ENCODE data around the gene CACNG7. TPM values are rescaled to one million over a fixed set of nuclear protein-coding genes. Genes with fewer than 3 reads are reported as not detected.
"Not testable (repeated sequence)": the region's sequence is repeated elsewhere in the genome, so short reads cannot be mapped to it uniquely, and the experiment has no call there.

CACNG7 gene
- total RNA-seq: not detected

DNA sequence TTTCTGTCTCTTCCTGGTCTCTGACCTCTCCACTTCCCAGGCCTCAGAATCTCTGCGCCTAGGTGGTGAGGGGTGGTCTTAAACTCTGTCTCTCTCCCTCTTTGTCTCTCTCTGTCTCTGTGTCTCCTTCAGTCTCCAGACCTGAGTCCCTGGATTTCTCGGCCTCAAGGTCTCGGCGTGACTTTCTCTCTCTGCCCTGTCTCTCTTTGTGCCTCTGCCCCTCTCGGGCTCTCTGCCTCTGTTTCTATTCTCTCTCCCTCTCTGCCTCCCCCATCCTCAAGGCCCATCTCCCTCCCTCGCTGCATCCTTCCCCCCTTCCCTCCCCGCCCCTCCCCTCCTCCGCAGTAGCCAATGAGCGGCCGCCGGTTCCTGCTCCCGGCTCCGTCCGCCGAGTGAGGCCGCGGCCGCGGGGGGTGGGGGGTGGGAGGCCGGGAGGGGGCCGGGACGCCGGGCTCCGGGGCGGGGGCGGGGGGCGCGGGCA, at the start of gene CACNG7:
Gene CACNG7 (plus strand): TSS at position 344 of the 481 bp plus-strand sequence. CDS start 3,554 bp downstream, outside the sequence.
- Mint-ChIP-seq H3K4me1 (ENCODE audit: low read depth) (peaks cover 32% of the 10 kb centered on the region), H3K27me3 (ENCODE audit: low read depth) (peaks cover 82% of the 10 kb centered on the region), H3K36me3 (ENCODE audit: insufficient read depth in 2 of 2) (peaks cover 0 to 2% of the 10 kb centered on the region in 2 donors), H3K27ac (no peak within 1 kb of the TSS), H3K9me3 (no peaks in the 10 kb centered on the region), H3K4me3 (peak within 1 kb of the TSS; percentile 44 to 78)
- DNase-seq (no peak), ATAC-seq (replicated peaks in 1 of 2) (no peak)

DNA sequence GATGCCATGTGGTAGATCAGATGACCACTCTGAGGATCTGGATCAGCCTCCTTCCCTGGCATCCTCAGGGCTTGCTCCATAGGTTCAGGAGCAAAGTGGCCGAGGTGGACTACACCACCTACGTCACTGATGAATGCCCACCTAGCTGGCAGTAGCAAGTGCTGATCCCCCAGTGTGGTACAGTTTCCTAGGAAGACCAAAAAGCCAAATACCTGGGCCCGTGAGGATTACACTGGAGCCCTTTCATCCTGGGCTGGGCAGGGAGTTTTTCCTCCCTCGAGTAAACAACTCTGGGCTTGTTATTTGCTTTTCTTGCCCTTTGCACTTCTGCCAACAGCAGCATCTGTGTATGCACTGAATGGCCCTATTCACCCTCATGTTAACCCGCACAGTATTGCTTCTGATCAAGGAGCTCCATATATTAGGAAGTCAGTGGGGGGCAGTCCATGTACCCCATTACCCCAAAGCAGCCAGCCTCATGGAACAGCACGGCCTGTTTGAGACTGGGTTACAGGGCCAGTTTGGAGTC, 44.7 kb upstream of the CACNG7 start:
- H3K27me3 Mint-ChIP-seq (ENCODE audit: low read depth): no peaks in the 10 kb centered on the region
- H3K4me1 Mint-ChIP-seq (ENCODE audit: low read depth): peaks cover 31% of the 10 kb centered on the region
- ATAC-seq (replicated peaks in 1 of 2): no peak
- peaks cover 1 to 2% of the 10 kb centered on the region in 2 donors for H3K36me3 Mint-ChIP-seq (ENCODE audit: insufficient read depth in 2 of 2)
- no peak overlapping the region for H3K27ac Mint-ChIP-seq
- H3K9me3 Mint-ChIP-seq: no peaks in the 10 kb centered on the region
- no peak overlapping the region for H3K4me3 Mint-ChIP-seq
- no peak for DNase-seq

DNA sequence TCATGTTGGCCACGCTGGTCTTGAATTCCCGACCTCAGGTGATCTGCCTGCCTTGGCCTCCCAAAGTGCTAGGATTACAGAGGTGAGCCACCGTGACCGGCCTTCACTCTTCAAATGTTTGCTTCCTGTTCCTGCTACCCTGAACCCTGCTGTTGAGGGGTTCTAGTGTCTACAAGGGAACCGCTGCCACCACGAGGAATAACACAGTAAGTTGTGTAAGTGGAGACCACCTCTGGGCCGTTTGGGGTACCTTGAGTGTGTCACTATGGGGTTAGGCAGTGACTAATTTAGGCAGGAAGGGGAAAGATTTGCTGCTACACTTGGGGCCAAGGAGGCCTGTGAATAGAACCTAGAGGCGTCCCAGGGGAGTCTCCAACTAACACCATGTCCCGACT, 43.6 kb upstream of the CACNG7 start:
- Mint-ChIP-seq H3K4me1 (ENCODE audit: low read depth) (peaks cover 34% of the 10 kb centered on the region), H3K4me3 (peak overlapping the region; percentile 96), H3K9me3 (no peaks in the 10 kb centered on the region), H3K36me3 (ENCODE audit: insufficient read depth in 2 of 2) (peaks cover 1 to 3% of the 10 kb centered on the region in 2 donors), H3K27me3 (ENCODE audit: low read depth) (no peaks in the 10 kb centered on the region), H3K27ac (no peak overlapping the region)
- DNase-seq (no peak), ATAC-seq (replicated peaks in 1 of 2) (no peak)

DNA sequence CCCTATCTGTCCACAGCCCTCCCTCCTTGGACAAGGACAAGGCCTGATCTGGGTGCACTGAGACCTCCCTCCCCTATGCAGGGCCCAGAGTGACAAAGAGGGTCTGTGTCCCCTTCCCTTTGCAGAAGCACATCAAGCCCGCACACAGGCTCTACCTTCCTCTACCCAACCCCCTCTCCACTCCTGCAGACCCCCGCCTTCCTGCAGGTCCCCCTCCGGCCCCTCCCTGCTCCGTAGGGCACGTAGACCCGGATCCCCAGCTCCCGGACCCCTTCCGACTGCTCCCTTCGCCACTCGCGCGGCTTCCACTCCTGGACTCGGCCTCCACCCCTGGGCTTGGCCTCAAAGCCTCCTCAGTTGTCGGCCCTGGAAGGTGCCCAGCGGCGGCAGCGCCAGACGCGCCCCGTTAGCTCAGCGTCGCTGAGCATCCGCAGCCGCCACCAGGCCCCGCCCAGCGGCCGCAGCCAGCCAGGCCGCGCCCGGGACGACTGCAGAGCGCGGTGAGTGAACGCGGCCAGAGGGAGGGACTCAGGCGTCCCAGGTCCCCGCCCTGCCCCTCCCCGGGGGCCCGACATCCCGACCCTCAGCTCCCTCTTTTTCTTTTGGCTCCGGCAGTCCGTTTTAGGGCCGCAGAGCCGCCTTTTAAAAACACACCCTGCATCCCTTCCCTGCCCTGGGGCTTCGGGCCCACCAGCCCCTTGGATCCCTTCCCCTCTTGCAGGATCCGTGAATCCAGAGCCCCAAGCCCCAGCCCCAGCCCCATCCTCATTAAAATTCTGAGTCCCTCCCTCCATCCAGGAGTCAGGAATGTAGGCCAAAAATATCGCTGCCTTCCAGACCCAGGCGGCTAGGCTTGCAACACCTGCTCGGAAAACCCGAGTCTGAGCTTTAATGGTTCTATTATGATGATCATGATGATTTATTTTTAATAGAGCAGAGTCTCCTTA, 42.9 kb upstream of the CACNG7 start:
- H3K9me3 Mint-ChIP-seq: no peaks in the 10 kb centered on the region
- ATAC-seq (replicated peaks in 1 of 2) (peak; percentile 31 to 45), DNase-seq (peak; percentile 73 to 79)
- H3K27me3 Mint-ChIP-seq (ENCODE audit: low read depth): no peaks in the 10 kb centered on the region
- peaks cover 1 to 4% of the 10 kb centered on the region in 2 donors for H3K36me3 Mint-ChIP-seq (ENCODE audit: insufficient read depth in 2 of 2)
- H3K27ac Mint-ChIP-seq: peak overlapping the region; percentile 66
- peak overlapping the region; percentile 96 for H3K4me3 Mint-ChIP-seq
- peaks cover 40% of the 10 kb centered on the region for H3K4me1 Mint-ChIP-seq (ENCODE audit: low read depth)

GRCh38 chr19:53866865-53867224, 42.2 kb upstream of the CACNG7 start:
- Mint-ChIP-seq H3K27me3 (ENCODE audit: low read depth) (no peaks in the 10 kb centered on the region), H3K4me1 (ENCODE audit: low read depth) (peaks cover 47% of the 10 kb centered on the region), H3K4me3 (peak overlapping the region; percentile 96), H3K36me3 (ENCODE audit: insufficient read depth in 2 of 2) (peaks cover 3 to 4% of the 10 kb centered on the region in 2 donors), H3K9me3 (no peaks in the 10 kb centered on the region), H3K27ac (peak overlapping the region; percentile 39)
- no peak for ATAC-seq (replicated peaks in 1 of 2)
- no peak for DNase-seq

DNA sequence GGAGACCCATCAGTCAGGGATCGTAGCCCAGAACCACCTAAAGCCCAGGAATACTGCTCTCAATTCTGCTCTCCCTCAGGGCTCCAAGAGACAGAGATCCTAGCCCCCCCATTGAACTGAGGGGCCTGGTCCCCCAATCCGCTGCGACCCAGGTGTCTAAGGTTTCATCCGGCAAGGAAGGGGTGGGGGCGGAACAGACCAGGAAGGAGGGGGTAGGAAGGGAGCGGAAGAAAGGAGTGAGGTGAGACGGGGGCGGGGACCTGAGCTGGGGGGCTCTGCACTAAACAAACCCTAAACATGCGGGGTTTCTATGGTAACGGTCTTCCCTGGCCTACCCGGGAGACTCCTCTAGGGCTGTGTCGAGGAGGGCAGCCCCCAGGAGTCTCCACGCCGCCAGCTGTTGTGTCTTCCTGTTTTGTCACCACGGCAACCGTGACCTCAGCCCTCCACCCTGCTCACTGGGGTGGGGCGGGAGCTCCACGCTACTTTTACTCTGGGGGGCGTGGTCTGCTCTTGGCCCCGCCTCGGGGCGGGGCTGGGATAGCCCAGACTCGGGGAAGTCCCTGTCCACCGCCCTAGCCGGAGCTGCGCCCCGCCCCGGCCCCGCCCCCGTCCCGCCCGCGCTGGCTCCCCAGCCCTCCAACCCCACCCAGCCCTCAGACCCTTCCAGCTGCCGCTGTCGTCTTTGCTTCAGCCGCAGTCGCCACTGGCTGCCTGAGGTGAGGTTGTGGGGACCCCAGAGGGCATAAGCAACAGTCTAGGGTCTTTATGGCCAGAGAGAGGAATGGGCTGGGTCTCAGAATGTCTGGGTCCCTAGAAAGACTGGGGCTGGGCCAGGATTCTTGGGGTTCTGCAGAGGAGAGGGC, 41.6 kb upstream of the CACNG7 start, which contains the start of gene MYADM:
Gene MYADM (plus strand): TSS at position 659 of the 866 bp plus-strand sequence. CDS start 5,647 bp downstream, outside the sequence.
- peaks cover 47% of the 10 kb centered on the region for H3K4me1 Mint-ChIP-seq (ENCODE audit: low read depth)
- no peaks in the 10 kb centered on the region for H3K9me3 Mint-ChIP-seq
- peaks cover 3 to 4% of the 10 kb centered on the region in 2 donors for H3K36me3 Mint-ChIP-seq (ENCODE audit: insufficient read depth in 2 of 2)
- no peaks in the 10 kb centered on the region for H3K27me3 Mint-ChIP-seq (ENCODE audit: low read depth)
- peak within 1 kb of the TSS; percentile 70 for H3K27ac Mint-ChIP-seq
- peak; percentile 98 to 100 for DNase-seq
- H3K4me3 Mint-ChIP-seq: peak within 1 kb of the TSS; percentile 96
- peak; percentile 80 to 83 for ATAC-seq (replicated peaks in 1 of 2)

DNA sequence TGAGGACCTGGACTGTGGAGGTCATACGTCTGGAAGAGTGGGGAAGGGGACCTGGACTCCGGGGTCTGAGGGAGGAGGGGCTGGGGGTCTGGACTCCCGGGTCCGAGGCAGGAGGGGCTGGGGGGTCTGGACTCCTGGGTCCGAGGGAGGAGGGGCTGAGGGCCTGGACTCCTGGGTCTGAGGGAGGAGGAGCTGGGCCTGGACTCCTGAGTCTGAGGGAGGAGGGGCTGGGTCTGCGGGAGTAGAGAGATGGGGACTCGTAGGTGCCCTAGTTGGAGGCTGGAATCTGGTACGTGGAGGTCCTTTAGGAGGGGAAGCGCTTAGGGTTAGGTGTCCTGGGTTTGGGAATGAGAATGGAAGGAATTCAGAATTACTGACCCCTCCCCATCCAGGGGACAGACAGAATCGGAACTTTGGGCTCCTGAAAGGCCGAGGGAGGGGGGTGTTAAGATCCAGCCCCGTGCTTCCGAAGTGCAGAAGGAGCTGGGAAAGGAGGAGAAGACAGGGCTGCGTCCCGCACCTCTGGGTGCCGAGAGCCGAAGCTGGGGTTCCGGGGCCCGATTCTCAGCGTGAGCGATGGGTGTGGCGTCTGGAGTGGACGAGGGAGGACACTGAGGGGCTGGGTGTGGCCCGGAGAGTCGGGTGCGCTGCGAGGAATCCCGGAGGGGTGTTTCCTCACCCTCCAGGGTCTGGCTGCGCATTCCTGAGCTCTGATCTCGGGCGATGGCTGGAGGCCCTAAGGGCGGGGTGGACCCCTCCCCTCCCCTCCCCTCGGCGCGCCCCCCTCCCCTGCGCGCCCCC, 40.8 kb upstream of the CACNG7 start:
- Mint-ChIP-seq H3K27ac (peak overlapping the region; percentile 70), H3K27me3 (ENCODE audit: low read depth) (no peaks in the 10 kb centered on the region), H3K4me1 (ENCODE audit: low read depth) (peaks cover 48% of the 10 kb centered on the region), H3K9me3 (no peaks in the 10 kb centered on the region), H3K4me3 (peak overlapping the region; percentile 96), H3K36me3 (ENCODE audit: insufficient read depth in 2 of 2) (peaks cover 4% of the 10 kb centered on the region in 2 donors)
- no peak for ATAC-seq (replicated peaks in 1 of 2)
- DNase-seq: peak; percentile 42 to 46

DNA sequence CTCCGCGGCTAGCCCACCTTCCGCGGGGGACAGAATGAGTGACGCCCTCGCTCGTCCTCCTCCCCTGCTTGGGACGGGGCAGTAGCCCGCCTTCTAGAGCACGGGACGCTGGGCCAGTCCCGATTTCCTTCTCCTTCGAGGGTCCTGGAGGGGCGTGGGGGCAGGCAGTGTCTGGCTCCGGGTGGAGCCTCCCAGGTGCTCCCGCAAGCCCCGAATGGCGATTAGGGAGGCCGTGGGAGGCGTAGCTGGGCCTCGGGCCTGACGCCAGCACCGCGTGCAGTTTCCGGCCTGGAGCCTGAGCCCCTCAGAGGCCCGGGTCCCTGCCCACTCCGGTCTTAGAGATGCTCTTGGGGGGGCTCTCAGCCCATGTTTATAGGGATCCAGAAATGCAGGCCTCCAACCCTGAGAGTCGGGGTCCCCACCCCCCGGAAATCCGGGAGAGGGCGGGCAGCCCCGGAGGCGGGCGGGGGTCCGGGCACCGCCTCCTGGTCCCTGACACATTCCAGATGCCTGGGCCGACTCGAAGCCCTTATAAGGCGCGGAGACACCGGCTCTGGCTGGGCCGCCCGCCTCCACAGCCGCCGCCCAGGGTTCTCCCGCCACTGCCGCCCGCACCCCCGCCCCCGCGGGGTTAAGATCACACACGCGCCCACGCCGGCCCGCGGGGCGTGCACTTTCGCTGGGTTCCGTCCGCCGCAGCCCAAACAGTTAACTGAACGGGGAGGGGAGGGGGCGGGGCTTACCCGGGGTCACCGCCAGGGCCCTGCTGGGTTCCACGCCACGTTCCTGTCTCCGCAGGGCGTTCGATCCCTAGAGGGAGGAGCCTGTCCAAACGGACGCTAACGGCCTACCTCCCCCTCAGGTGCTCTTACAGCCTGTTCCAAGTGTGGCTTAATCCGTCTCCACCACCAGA, 39.9 kb upstream of the CACNG7 start:
- peaks cover 7 to 11% of the 10 kb centered on the region in 2 donors for H3K36me3 Mint-ChIP-seq (ENCODE audit: insufficient read depth in 2 of 2)
- DNase-seq: peak; percentile 87 to 88
- peak overlapping the region; percentile 86 to 96 for H3K4me3 Mint-ChIP-seq
- H3K4me1 Mint-ChIP-seq (ENCODE audit: low read depth): peaks cover 56% of the 10 kb centered on the region
- no peaks in the 10 kb centered on the region for H3K27me3 Mint-ChIP-seq (ENCODE audit: low read depth)
- peak overlapping the region; percentile 76 for H3K27ac Mint-ChIP-seq
- ATAC-seq (replicated peaks in 1 of 2): peak; percentile 63 to 64
- H3K9me3 Mint-ChIP-seq: no peaks in the 10 kb centered on the region

- H3K4me1 Mint-ChIP-seq (ENCODE audit: low read depth): peaks cover 64% of the 10 kb centered on the region
- DNase-seq: not testable (repeated sequence)
Measured at GRCh38 chr19:53869805-53870484, 39.1 kb upstream of the CACNG7 start.

DNA sequence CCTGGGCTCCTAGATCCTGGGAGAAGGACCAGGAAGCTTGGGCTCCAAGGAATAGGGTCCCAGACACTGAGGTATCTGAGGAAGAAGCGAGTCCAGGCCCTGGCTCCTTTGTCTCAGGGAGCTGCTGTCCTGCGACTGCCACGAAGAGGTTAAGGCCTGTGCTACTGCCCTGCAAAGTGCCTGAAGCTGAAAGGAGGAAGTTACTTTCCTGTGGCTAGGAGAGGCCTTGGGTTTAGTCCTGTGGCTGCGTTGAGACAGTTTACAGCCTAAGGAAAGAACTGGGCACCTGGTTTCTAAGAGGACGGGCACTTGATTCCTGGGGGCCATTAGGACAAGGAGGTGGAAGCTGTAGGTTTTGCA, 38.6 kb upstream of the CACNG7 start:
- Mint-ChIP-seq H3K9me3 (no peaks in the 10 kb centered on the region), H3K27ac (peak overlapping the region; percentile 67), H3K4me3 (peak overlapping the region; percentile 71), H3K36me3 (ENCODE audit: insufficient read depth in 2 of 2) (peaks cover 13 to 19% of the 10 kb centered on the region in 2 donors), H3K27me3 (ENCODE audit: low read depth) (no peaks in the 10 kb centered on the region), H3K4me1 (ENCODE audit: low read depth) (peaks cover 66% of the 10 kb centered on the region)
- no peak for ATAC-seq (replicated peaks in 1 of 2)
- DNase-seq: no peak

More at GRCh38 chr19:53869805-53870484, 39.1 kb upstream of the CACNG7 start:
- not testable (repeated sequence) for H3K9me3 Mint-ChIP-seq; H3K27me3 Mint-ChIP-seq (ENCODE audit: low read depth); ATAC-seq (replicated peaks in 1 of 2)
- Mint-ChIP-seq H3K27ac (peak overlapping the region; percentile 67), H3K36me3 (ENCODE audit: insufficient read depth in 2 of 2) (peaks cover 13 to 19% of the 10 kb centered on the region in 2 donors), H3K4me3 (peak overlapping the region; percentile 86 to 96)

DNA sequence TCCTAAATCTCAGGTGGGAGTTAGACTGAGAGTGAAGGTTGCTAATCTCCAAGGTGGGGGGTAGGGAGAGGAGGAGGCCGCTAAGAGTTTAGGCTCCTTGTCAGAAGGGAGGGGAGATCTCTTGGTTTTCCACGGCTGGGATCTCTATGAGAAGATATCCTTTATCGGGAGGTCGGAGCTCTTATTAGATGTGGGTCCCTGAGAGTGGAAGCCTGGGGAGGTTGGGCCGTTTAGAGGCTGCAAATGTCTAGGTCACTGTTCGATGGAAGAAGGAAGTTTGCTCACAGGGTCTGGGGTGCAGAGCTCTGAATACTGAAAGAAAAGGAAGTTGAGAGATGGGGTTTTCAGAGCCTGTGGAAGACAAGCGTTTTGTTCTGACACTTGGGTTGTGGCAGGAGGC, 37.6 kb upstream of the CACNG7 start:
- H3K9me3 Mint-ChIP-seq: no peaks in the 10 kb centered on the region
- H3K36me3 Mint-ChIP-seq (ENCODE audit: insufficient read depth in 2 of 2): peaks cover 13 to 19% of the 10 kb centered on the region in 2 donors
- H3K4me3 Mint-ChIP-seq: peak overlapping the region; percentile 2 to 27
- ATAC-seq (replicated peaks in 1 of 2): no peak
- H3K27ac Mint-ChIP-seq: no peak overlapping the region
- DNase-seq: no peak
- peaks cover 64% of the 10 kb centered on the region for H3K4me1 Mint-ChIP-seq (ENCODE audit: low read depth)
- H3K27me3 Mint-ChIP-seq (ENCODE audit: low read depth): no peaks in the 10 kb centered on the region

Measured in activated T-cell treated with anti-CD3 and anti-CD28 coated beads, Interleukin-2, amount 50 U/mL, for 72 hours (primary cell).